ENCODE measurements around the gene FUBP1. TPM values are rescaled to one million over a fixed set of nuclear protein-coding genes. Genes with fewer than 3 reads are reported as not detected.

FUBP1 gene
- total RNA-seq, 1 experiment from 2014 or later: 169 TPM

GRCh38 chr1:77961392-77961791 is 17.5 kb downstream of the FUBP1 start:
- ChIA-PET CTCF (interaction anchor here (0.9 kb wide), 1 partner anchor 12 kb away, joined by 3 read pairs; no protein-coding TSS in a partner anchor), POLR2A (no interaction called here)
- Mint-ChIP-seq H3K27me3 (ENCODE audit: insufficient read depth, unreplicated experiment) (no peaks in the 10 kb centered on the region), H3K9me3 (ENCODE audit: unreplicated experiment) (no peaks in the 10 kb centered on the region), H3K4me3 (ENCODE audit: unreplicated experiment) (no peak overlapping the region), H3K36me3 (ENCODE audit: insufficient read depth, unreplicated experiment) (peaks cover 98% of the 10 kb centered on the region), H3K27ac (ENCODE audit: low read depth, unreplicated experiment) (no peak overlapping the region), H3K4me1 (ENCODE audit: insufficient read depth, unreplicated experiment) (peaks cover 5% of the 10 kb centered on the region)
- no peak for DNase-seq (ENCODE audit: unreplicated experiment)
- intact Hi-C loops (cut with micrococcal nuclease): no loop called here
- BruUV-seq (replicated peaks): no TSS peak
- no peak for TF ChIP-seq CTCF (IDR thresholded peaks at IDR 0.05; ENCODE audit: unreplicated experiment)

GRCh38 chr1:77958850-77959249 is 20.0 kb downstream of the FUBP1 start:
- TF ChIP-seq CTCF (IDR thresholded peaks at IDR 0.05; ENCODE audit: unreplicated experiment): no peak
- Mint-ChIP-seq H3K9me3 (ENCODE audit: unreplicated experiment) (no peaks in the 10 kb centered on the region), H3K36me3 (ENCODE audit: insufficient read depth, unreplicated experiment) (peaks cover 96% of the 10 kb centered on the region), H3K27ac (ENCODE audit: low read depth, unreplicated experiment) (no peak overlapping the region), H3K4me3 (ENCODE audit: unreplicated experiment) (no peak overlapping the region), H3K27me3 (ENCODE audit: insufficient read depth, unreplicated experiment) (no peaks in the 10 kb centered on the region), H3K4me1 (ENCODE audit: insufficient read depth, unreplicated experiment) (no peaks in the 10 kb centered on the region)
- intact Hi-C loops (cut with micrococcal nuclease): no loop called here
- ChIA-PET POLR2A (interaction anchor here (6.3 kb wide), 1 partner anchor 18 kb away, joined by 37 read pairs; the partner anchor contains the start of gene FUBP1), CTCF (interaction anchor here (0.6 kb wide), 1 partner anchor 12 kb away, joined by 5 read pairs; no protein-coding TSS in a partner anchor)
- DNase-seq (ENCODE audit: unreplicated experiment): no peak
- BruUV-seq (replicated peaks): no TSS peak

GRCh38 chr1:77958391-77958790 is 20.5 kb downstream of the FUBP1 start:
- Mint-ChIP-seq H3K27me3 (ENCODE audit: insufficient read depth, unreplicated experiment) (no peaks in the 10 kb centered on the region), H3K9me3 (ENCODE audit: unreplicated experiment) (no peaks in the 10 kb centered on the region), H3K27ac (ENCODE audit: low read depth, unreplicated experiment) (no peak overlapping the region), H3K4me3 (ENCODE audit: unreplicated experiment) (no peak overlapping the region), H3K36me3 (ENCODE audit: insufficient read depth, unreplicated experiment) (peaks cover 96% of the 10 kb centered on the region), H3K4me1 (ENCODE audit: insufficient read depth, unreplicated experiment) (no peaks in the 10 kb centered on the region)
- intact Hi-C loops (cut with micrococcal nuclease): no loop called here
- no TSS peak for BruUV-seq (replicated peaks)
- ChIA-PET POLR2A (interaction anchor here (0.6 to 6.3 kb wide), 3 partner anchors 19 to 156 kb away, joined by 3 to 37 read pairs (median 3); partner anchors contain the start of gene FUBP1), CTCF (interaction anchor here (0.6 kb wide), 1 partner anchor 11 kb away, joined by 5 read pairs; no protein-coding TSS in a partner anchor)
- DNase-seq (ENCODE audit: unreplicated experiment): no peak
- no peak for TF ChIP-seq CTCF (IDR thresholded peaks at IDR 0.05; ENCODE audit: unreplicated experiment)

- Mint-ChIP-seq H3K9me3 (ENCODE audit: unreplicated experiment) (no peaks in the 10 kb centered on the region), H3K27ac (ENCODE audit: low read depth, unreplicated experiment) (no peak overlapping the region), H3K36me3 (ENCODE audit: insufficient read depth, unreplicated experiment) (peaks cover 98% of the 10 kb centered on the region), H3K4me3 (ENCODE audit: unreplicated experiment) (no peak overlapping the region), H3K4me1 (ENCODE audit: insufficient read depth, unreplicated experiment) (no peaks in the 10 kb centered on the region), H3K27me3 (ENCODE audit: insufficient read depth, unreplicated experiment) (no peaks in the 10 kb centered on the region)
- DNase-seq (ENCODE audit: unreplicated experiment): no peak
- intact Hi-C loops (cut with micrococcal nuclease): no loop called here
- BruUV-seq (replicated peaks): no TSS peak
- TF ChIP-seq CTCF (IDR thresholded peaks at IDR 0.05; ENCODE audit: unreplicated experiment): no peak
- ChIA-PET POLR2A (interaction anchor here (0.9 to 6.3 kb wide), 3 partner anchors 11 to 21 kb away, joined by 3 to 37 read pairs (median 3); partner anchors contain the start of gene FUBP1), CTCF (interaction anchor here (0.6 to 1.6 kb wide), 3 partner anchors 157 to 211 kb away, joined by 3 to 7 read pairs (median 4); no protein-coding TSS in a partner anchor)
Observed at GRCh38 chr1:77956464-77956863, 22.4 kb downstream of the FUBP1 start.
